Chondrocyte (in vitro differentiated cells): ENCODE data around the gene PLK2. TPM values are rescaled to one million over a fixed set of nuclear protein-coding genes. Genes with fewer than 3 reads are reported as not detected.
A peak's percentile ranks its signal among the peaks of the same experiment; 100 is the strongest.

Source experiments
- DNase-seq: peaks from one replicate; pipeline ENCODE4 v3.0.0; 2021; ENCODE audit warnings: mixed read lengths, low spot score
- H3K27ac Mint-ChIP-seq: one replicate; pipeline ENCODE4 v1.8.0; 2021; ENCODE audit warnings: mild to moderate bottlenecking, moderate library complexity, mixed read lengths; ENCODE audit not compliant: unreplicated experiment
- H3K27me3 Mint-ChIP-seq: 2 replicates; pipeline ENCODE4 v1.8.0; 2021; ENCODE audit warnings: low read depth, mixed read lengths
- H3K36me3 Mint-ChIP-seq: 2 replicates; pipeline ENCODE4 v1.8.0; 2021; ENCODE audit warnings: low read depth, mixed read lengths
- H3K4me1 Mint-ChIP-seq: 2 replicates; pipeline ENCODE4 v1.8.0; 2021; ENCODE audit warnings: low read depth, mild to moderate bottlenecking, mixed read lengths
- H3K4me3 Mint-ChIP-seq: one replicate; pipeline ENCODE4 v1.8.0; 2021; ENCODE audit warnings: mild to moderate bottlenecking, moderate library complexity, mixed read lengths; ENCODE audit not compliant: unreplicated experiment
- H3K9me3 Mint-ChIP-seq: 2 replicates; pipeline ENCODE4 v1.8.0; 2021; ENCODE audit warnings: low read depth, mixed read lengths
- CTCF ChIP-seq: fragments of 200-600 bp; sonication (generic); IDR thresholded peaks from 2 replicates; pipeline ENCODE4 v1.5.0; 2021; ENCODE audit warnings: antibody characterized with exemption, mild to moderate bottlenecking, moderate library complexity
- total RNA-seq: library from RNA; stranded (reverse); gene quantifications from 3 replicates; pipeline ENCODE4 v1.2.1, GENCODE V29; 2021

Gene PLK2
- total RNA-seq, 1 donor from 2014 or later: 46.8 TPM

GRCh38 chr5:58462623-58463230 lies 2.8 kb upstream of the PLK2 start:
- Mint-ChIP-seq H3K4me1 (peaks cover 33% of the 10 kb centered on the region), H3K27me3 (no peaks in the 10 kb centered on the region), H3K9me3 (no peaks in the 10 kb centered on the region), H3K27ac (peak overlapping the region; percentile 63), H3K4me3 (no peak overlapping the region), H3K36me3 (peaks cover 5% of the 10 kb centered on the region)
- TF ChIP-seq CTCF: peak; percentile 91
- DNase-seq: no peak

- Mint-ChIP-seq H3K27me3 (no peaks in the 10 kb centered on the region), H3K27ac (peak overlapping the region; percentile 63), H3K9me3 (no peaks in the 10 kb centered on the region), H3K36me3 (peaks cover 11% of the 10 kb centered on the region), H3K4me1 (peaks cover 38% of the 10 kb centered on the region), H3K4me3 (no peak overlapping the region)
- TF ChIP-seq CTCF: no peak
- DNase-seq: no peak
Measured at GRCh38 chr5:58462154-58462553, 2.3 kb upstream of the PLK2 start.

- Mint-ChIP-seq H3K27me3 (no peaks in the 10 kb centered on the region), H3K36me3 (peaks cover 20% of the 10 kb centered on the region), H3K4me1 (peaks cover 43% of the 10 kb centered on the region), H3K9me3 (no peaks in the 10 kb centered on the region), H3K27ac (peak overlapping the region; percentile 91), H3K4me3 (peak overlapping the region; percentile 84)
- peak; percentile 93 for TF ChIP-seq CTCF
- DNase-seq: peak; percentile 94
Measured at GRCh38 chr5:58460732-58461286, 923 bp upstream of the PLK2 start.

- peaks cover 33% of the 10 kb centered on the region for H3K36me3 Mint-ChIP-seq
- H3K27ac Mint-ChIP-seq: peak overlapping the region; percentile 91
- peak overlapping the region; percentile 84 for H3K4me3 Mint-ChIP-seq
- H3K4me1 Mint-ChIP-seq: peaks cover 55% of the 10 kb centered on the region
- DNase-seq: no peak
- H3K9me3 Mint-ChIP-seq: no peaks in the 10 kb centered on the region
- no peaks in the 10 kb centered on the region for H3K27me3 Mint-ChIP-seq
- TF ChIP-seq CTCF: no peak
Measured at GRCh38 chr5:58459146-58460001, 512 bp downstream of the PLK2 start.

GRCh38 chr5:58458743-58459145 lies 1.1 kb downstream of the PLK2 start:
- peaks cover 59% of the 10 kb centered on the region for H3K4me1 Mint-ChIP-seq
- H3K27ac Mint-ChIP-seq: peak overlapping the region; percentile 75
- TF ChIP-seq CTCF: no peak
- no peaks in the 10 kb centered on the region for H3K27me3 Mint-ChIP-seq
- H3K9me3 Mint-ChIP-seq: no peaks in the 10 kb centered on the region
- H3K4me3 Mint-ChIP-seq: peak overlapping the region; percentile 84
- DNase-seq: no peak
- peaks cover 37% of the 10 kb centered on the region for H3K36me3 Mint-ChIP-seq
